SK-N-SH treated with all-trans-retinoic acid at 6 μM for 48 hours (cell line): ENCODE results near the gene LGR4.

Experiments
- OSR1 ChIP-seq: fragments of 250-450 bp; sonication (Bioruptor Pico); IDR thresholded peaks from 2 replicates; pipeline ENCODE4 v1.8.0; 2022; ENCODE audit warnings: moderate library complexity, mild to moderate bottlenecking, inconsistent platforms
- RARB ChIP-seq: fragments of 250-450 bp; sonication (Bioruptor Pico); IDR thresholded peaks from 2 replicates; pipeline ENCODE4 v1.8.0; 2021; ENCODE audit warnings: mild to moderate bottlenecking, moderate library complexity

GRCh38 chr11:27475622-27476021 is 3.0 kb upstream of the LGR4 start:
- TF ChIP-seq RARB (CRISPR knock-in tag): no peak
- no peak for TF ChIP-seq OSR1
